Regular cardiac myocyte (primary cell): ENCODE measurements around the gene GJD4. TPM values are rescaled to one million over a fixed set of nuclear protein-coding genes. Genes with fewer than 3 reads are reported as not detected.

ENCODE experiments used
- total RNA-seq: library from RNA; depleted of rRNA; stranded (reverse); fragments of >200 nt; gene quantifications from 2 replicates; pipeline ENCODE4 v1.2.3, GENCODE V29; 2014

Gene GJD4, protein sequence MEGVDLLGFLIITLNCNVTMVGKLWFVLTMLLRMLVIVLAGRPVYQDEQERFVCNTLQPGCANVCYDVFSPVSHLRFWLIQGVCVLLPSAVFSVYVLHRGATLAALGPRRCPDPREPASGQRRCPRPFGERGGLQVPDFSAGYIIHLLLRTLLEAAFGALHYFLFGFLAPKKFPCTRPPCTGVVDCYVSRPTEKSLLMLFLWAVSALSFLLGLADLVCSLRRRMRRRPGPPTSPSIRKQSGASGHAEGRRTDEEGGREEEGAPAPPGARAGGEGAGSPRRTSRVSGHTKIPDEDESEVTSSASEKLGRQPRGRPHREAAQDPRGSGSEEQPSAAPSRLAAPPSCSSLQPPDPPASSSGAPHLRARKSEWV
- total RNA-seq = not detected in 2 replicates

DNA sequence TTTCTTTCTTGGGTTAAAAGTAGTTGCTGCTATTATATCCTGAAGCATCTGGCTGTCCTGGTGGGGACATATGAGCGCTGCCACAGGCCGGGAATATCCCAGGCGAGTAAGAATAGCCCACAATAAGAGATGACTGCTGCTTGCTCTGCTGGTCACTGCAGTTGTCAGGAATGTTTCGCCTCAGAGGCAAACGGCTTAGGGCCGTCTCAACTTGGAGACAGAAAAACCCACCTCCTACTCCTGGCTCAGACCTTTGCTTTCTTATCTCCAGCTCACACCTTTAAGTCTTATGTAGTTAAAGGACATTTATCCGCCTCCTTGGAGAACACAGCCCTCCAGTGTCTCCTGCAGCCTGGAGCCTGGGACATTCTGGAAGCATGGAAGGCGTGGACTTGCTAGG, at the start of gene GJD4:
Gene GJD4 (plus strand): TSS at position 151 of the 400 bp plus-strand sequence. CDS start 227 bp downstream, at position 378.

DNA sequence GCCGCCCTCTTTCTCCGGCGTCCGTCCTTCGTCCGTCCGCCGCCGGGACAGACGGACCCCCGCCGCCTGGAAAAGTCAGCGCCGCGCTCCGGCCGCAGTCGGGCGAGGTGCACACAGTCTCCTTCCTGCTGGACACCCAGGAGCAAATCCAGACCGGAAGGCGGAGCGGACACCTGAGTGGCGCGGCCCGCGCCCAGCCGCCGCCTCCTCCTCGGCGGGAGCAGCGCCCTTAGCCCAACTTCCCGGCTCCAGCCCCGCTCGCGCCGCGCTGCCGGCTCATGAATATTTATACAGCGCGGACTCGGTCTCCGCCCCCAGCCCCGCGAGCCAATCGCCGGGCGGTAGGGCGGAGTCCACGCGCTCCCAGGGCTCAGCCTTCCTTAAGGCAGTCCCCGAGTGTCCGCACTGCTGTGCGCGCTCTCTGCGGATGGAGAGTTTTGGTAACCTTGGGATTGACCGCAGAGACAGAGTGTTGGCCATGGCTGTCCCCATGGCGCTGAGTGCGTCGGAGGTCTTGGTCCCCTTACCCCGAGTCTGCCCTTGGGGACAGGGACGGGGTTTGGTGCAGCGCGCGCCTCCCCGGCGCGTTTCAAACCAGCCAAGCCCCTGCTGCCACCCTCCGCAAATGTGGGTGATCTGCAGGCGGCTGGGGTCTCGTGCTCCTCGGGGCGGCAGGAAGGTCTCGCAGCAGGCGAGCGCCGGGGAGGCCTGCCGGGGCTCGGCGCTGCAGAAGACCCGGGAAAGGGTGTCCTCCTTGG, 37.1 kb downstream of the GJD4 start, which contains the start of gene FZD8:
Gene FZD8 (minus strand): TSS at position 262 of the 758 bp plus-strand sequence. CDS start 867 bp downstream, outside the sequence.

Other genes starting within 250 kb of the GJD4 start
- gene FZD8, start 37.0 kb downstream of the GJD4 start, total RNA-seq = 19.7 and 28.0 TPM in 2 replicates